GM12878 (cell line): ENCODE data around the gene MAK. TPM values are rescaled to one million over a fixed set of nuclear protein-coding genes. Genes with fewer than 3 reads are reported as not detected.

ENCODE experiments used
- ATAC-seq: fragments of 200-7000 bp; cut with Tn5 transposase; 3 replicates; pipeline ENCODE4 v1.9.1; 2020; ENCODE audit warnings: mild to moderate bottlenecking, moderate library complexity
- BruUV-seq: library from RNA; stranded (reverse); fragments of 400-500 nt; replicated peaks from 2 replicates; lab custom pipeline; 2021; lab: Mats Ljungman, UMichigan
- CTCF ChIA-PET: fragments of 300-600 bp; sonication (Branson Sonifier 250); formaldehyde crosslinking; extraction: SDS; loops from one replicate; lab custom pipeline; 2021; ENCODE audit warnings: inconsistent platforms; lab: Yijun Ruan, JAX
- POLR2A ChIA-PET: fragments of 350-600 bp; formaldehyde crosslinking; extraction: SDS; loops from one replicate; lab custom pipeline; 2021; ENCODE audit warnings: inconsistent platforms; lab: Charles Lee
- RAD21 ChIA-PET: fragments of 300-600 bp; sonication (Branson Sonifier 250); formaldehyde crosslinking; loops from one replicate; lab custom pipeline; 2023; ENCODE audit warnings: antibody characterized with exemption; ENCODE audit not compliant: unreplicated experiment; lab: Charles Lee
- SMC1A ChIA-PET: fragments of 300-600 bp; sonication (Branson Sonifier 250); formaldehyde crosslinking; loops from one replicate; lab custom pipeline; 2023; ENCODE audit not compliant: unreplicated experiment, uncharacterized antibody; lab: Charles Lee
- DNase-seq: peaks from one replicate; pipeline ENCODE4 v3.0.0-alpha.2; 2011; ENCODE audit warnings: low read depth, low spot score
- FAIRE-seq: peaks from 3 replicates; lab custom pipeline; 2011; peaks lifted over from hg19 to GRCh38; lab: Jason Lieb, UNC
- H2AFZ ChIP-seq: 2 replicates; pipeline ENCODE4 v1.6.0; 2011; ENCODE audit warnings: low read depth, low read length, control low read depth; ENCODE audit not compliant: control insufficient read depth
- H3K27ac ChIP-seq: 2 replicates; pipeline ENCODE4 v1.5.1; 2011; ENCODE audit warnings: control low read depth; ENCODE audit not compliant: control insufficient read depth, insufficient read depth
- H3K27me3 ChIP-seq, 2 experiments: replicated peaks in 1 of 2; 2 replicates each; pipeline versions ENCODE4 v1.6.0 to v1.6.1; 2011; ENCODE audit warnings: low read length in 1 of 2; ENCODE audit not compliant: control insufficient read depth in 2 of 2, insufficient read depth in 2 of 2
- H3K36me3 ChIP-seq, 2 experiments: 2 replicates each; pipeline ENCODE4 v1.5.1; 2011; ENCODE audit warnings: low read length in 1 of 2; ENCODE audit not compliant: control insufficient read depth in 2 of 2, insufficient read depth in 2 of 2
- H3K4me1 ChIP-seq: 2 replicates; pipeline ENCODE4 v1.6.1; 2011; ENCODE audit warnings: mild to moderate bottlenecking, low read length, moderate library complexity, mixed read lengths; ENCODE audit not compliant: control insufficient read depth, insufficient read depth
- H3K4me2 ChIP-seq: 2 replicates; pipeline ENCODE4 v1.6.0; 2011; ENCODE audit warnings: control low read depth; ENCODE audit not compliant: control insufficient read depth, insufficient read depth
- H3K4me3 ChIP-seq: fragments of 200-600 bp; sonication (generic); 2 replicates; pipeline ENCODE4 v1.5.1; 2016
- H3K79me2 ChIP-seq: 2 replicates; pipeline ENCODE4 v1.6.0; 2011; ENCODE audit warnings: low read length; ENCODE audit not compliant: control insufficient read depth, insufficient read depth
- H3K9ac ChIP-seq: 2 replicates; pipeline ENCODE4 v1.8.0; 2011; ENCODE audit warnings: low read length, control low read depth, mixed read lengths; ENCODE audit not compliant: control insufficient read depth, insufficient read depth
- H3K9me3 ChIP-seq: replicated peaks from 3 replicates; pipeline ENCODE4 v1.5.1; 2011; ENCODE audit warnings: mild to moderate bottlenecking, low read length; ENCODE audit not compliant: control insufficient read depth, insufficient read depth
- H4K20me1 ChIP-seq: 2 replicates; pipeline ENCODE4 v1.6.0; 2011; ENCODE audit not compliant: control insufficient read depth, insufficient read depth
- CEBPB ChIP-seq, 2 experiments: fragments of 150-350 bp in 1 of 2; IDR thresholded peaks; 2 replicates each; pipeline ENCODE4 v1.6.1; 2012 to 2014; ENCODE audit warnings: low read depth in 2 of 2, low read length in 2 of 2, borderline replicate concordance in 1 of 2, inconsistent platforms in 1 of 2
- EZH2 ChIP-seq: IDR thresholded peaks from 2 replicates; pipeline ENCODE4 v1.6.1; 2012; ENCODE audit warnings: low read depth, mild to moderate bottlenecking, control low read depth, inconsistent platforms, low read length, borderline replicate concordance; ENCODE audit not compliant: control insufficient read depth
- IKZF2 ChIP-seq, 2 experiments: fragments of 450-650 bp; IDR thresholded peaks; 2 replicates each; pipeline ENCODE4 v1.6.1; 2017; ENCODE audit warnings: mild to moderate bottlenecking in 2 of 2, moderate library complexity in 2 of 2
- JUND ChIP-seq: IDR thresholded peaks from 2 replicates; pipeline ENCODE4 v1.6.1; 2012; ENCODE audit warnings: low read depth, mild to moderate bottlenecking, low read length, improper control_type of control experiment, moderate library complexity
- NFIC ChIP-seq: IDR thresholded peaks from 2 replicates; pipeline ENCODE4 v1.6.1; 2012; ENCODE audit warnings: low read depth, mild to moderate bottlenecking, inconsistent platforms, low read length, moderate library complexity
- NFYB ChIP-seq: IDR thresholded peaks from 2 replicates; pipeline ENCODE4 v1.6.1; 2011; ENCODE audit warnings: low read depth, mild to moderate bottlenecking, low read length, improper control_type of control experiment, moderate library complexity; ENCODE audit not compliant: insufficient read depth
- NR2C1 ChIP-seq: fragments of 450-650 bp; IDR thresholded peaks from 2 replicates; pipeline ENCODE4 v1.6.1; 2017; ENCODE audit warnings: antibody characterized with exemption, mild to moderate bottlenecking, moderate library complexity
- NR2F1 ChIP-seq: fragments of 450-650 bp; conservative IDR thresholded peaks from 2 replicates; pipeline ENCODE4 v1.6.1; 2017; ENCODE audit warnings: mild to moderate bottlenecking
- POLR2AphosphoS2 ChIP-seq: IDR thresholded peaks from 2 replicates; pipeline ENCODE4 v1.6.1; 2011; ENCODE audit warnings: low read depth, mild to moderate bottlenecking, low read length, improper control_type of control experiment, moderate library complexity
- RBBP5 ChIP-seq: fragments of 200-600 bp; sonication (generic); conservative IDR thresholded peaks from 2 replicates; pipeline ENCODE4 v1.6.1; 2016
- RCOR1 ChIP-seq: conservative IDR thresholded peaks from 2 replicates; pipeline ENCODE4 v1.6.1; 2012; ENCODE audit warnings: low read depth, low read length, improper control_type of control experiment
- STAT1 ChIP-seq: fragments of 450-650 bp; conservative IDR thresholded peaks from 2 replicates; pipeline ENCODE4 v1.6.1; 2014; ENCODE audit warnings: antibody characterized with exemption, mild to moderate bottlenecking
- STAT3 ChIP-seq: IDR thresholded peaks from 2 replicates; pipeline ENCODE4 v1.6.1; 2011; ENCODE audit warnings: low read depth, low read length, improper control_type of control experiment
- WRNIP1 ChIP-seq: IDR thresholded peaks from 2 replicates; pipeline ENCODE4 v1.6.1; 2011; ENCODE audit warnings: low read depth, low read length, improper control_type of control experiment, borderline replicate concordance
- ZBTB11 ChIP-seq: fragments of 450-650 bp; formaldehyde crosslinking; IDR thresholded peaks from 2 replicates; pipeline ENCODE4 v1.5.0; 2022; ENCODE audit warnings: mild to moderate bottlenecking, missing genetic modification characterization
- ZNF217 ChIP-seq: fragments of 450-650 bp; IDR thresholded peaks from 2 replicates; pipeline ENCODE4 v1.6.1; 2017; ENCODE audit warnings: antibody characterized with exemption, mild to moderate bottlenecking
- WGBS: methylation state at CpG from one replicate; pipeline ENCODE4 v1.1.6; 2016; ENCODE audit warnings: low lambda C conversion rate; ENCODE audit not compliant: insufficient replicate concordance, insufficient coverage; ENCODE audit errors: missing lambda C conversion rate; 5-methylcytosine and 5-hydroxymethylcytosine counted together
- in situ Hi-C: fragments of 300-500 bp; cut with MboI; formaldehyde crosslinking; loops from 9 replicates; pipeline ENCODE4 v1.14.3; 2018; ENCODE audit warnings: mixed read lengths
- intact Hi-C: fragments of 100-400 bp; cut with micrococcal nuclease; formaldehyde crosslinking; loops from one replicate; pipeline ENCODE4 v1.14.2; 2022; ENCODE audit not compliant: unreplicated experiment
- polyA plus RNA-seq, 11 experiments: library from polyadenylated mRNA; depleted of rRNA in 4 of 11; unstranded in 6 of 11; stranded (reverse) in 5 of 11; fragments of >200 nt; fragmentation: Nextera tagmentation in 4 of 11; fragmentation: Illumina TruSeq in 1 of 11; extraction: Ambion mirVana in 4 of 11; extraction: Trizol in 1 of 11; gene quantifications; 1 replicate in 1 of 11; 2 replicates in 10 of 11; pipeline versions ENCODE4 v1.2.1 to v1.2.3, GENCODE V29; 2011 to 2016; ENCODE audit warnings: inconsistent platforms in 2 of 11, missing spikeins in 2 of 11, low read depth in 1 of 11
- total RNA-seq, 4 experiments: library from RNA; depleted of rRNA in 3 of 4; stranded (reverse); fragments of >200 nt in 3 of 4; fragmentation: Illumina TruSeq in 1 of 4; extraction: Trizol in 1 of 4; gene quantifications; 2 replicates each; pipeline versions ENCODE4 v1.2.1 to v1.2.3, GENCODE V29; 2013 to 2021
- TF ChIP-seq, protein P1 (sequence below): IDR thresholded peaks from 2 replicates; pipeline ENCODE4 v1.6.1; 2011; ENCODE audit warnings: low read depth, mild to moderate bottlenecking, low read length, moderate library complexity, borderline replicate concordance; ENCODE audit errors: extremely low read depth
- TF ChIP-seq, protein P2 (sequence below): fragments of 450-650 bp; IDR thresholded peaks from 2 replicates; pipeline ENCODE4 v1.6.1; 2017; ENCODE audit warnings: borderline replicate concordance

MAK gene
- total and polyA plus RNA-seq, 10 of the 15 experiments (the other 5 are each of a cell fraction or from before 2014, with no cell fraction given): 0.01 to 0.90 (median 0.13) TPM; not detected in 1

GRCh38 chr6:10862361-10862760, 24.0 kb upstream of the MAK start:
- WGBS: 68% methylated on average over 4 of the region's 4 CpGs
- Histone ChIP-seq H3K9ac (no peak overlapping the region), H4K20me1 (no peaks in the 10 kb centered on the region), H2AFZ (no peak overlapping the region), H3K4me2 (no peak overlapping the region), H3K27ac (no peak overlapping the region), H3K4me1 (no peaks in the 10 kb centered on the region), H3K9me3 (no peaks in the 10 kb centered on the region), H3K4me3 (no peak overlapping the region), H3K36me3 (no peaks in the 10 kb centered on the region), H3K79me2 (no peaks in the 10 kb centered on the region), H3K27me3 (no peaks in the 10 kb centered on the region; a peak in 1 of 4 replicates)
- intact Hi-C loops (no loop called here), in situ Hi-C loops (no loop called here)
- no TSS peak for BruUV-seq
- ChIA-PET CTCF (no interaction called here), SMC1A (no interaction called here), RAD21 (no interaction called here), POLR2A (no interaction called here)
- TF ChIP-seq JUND: no peak
- no peak for TF ChIP-seq IKZF2 (IDR thresholded peaks at IDR 0.05)
- TF ChIP-seq STAT3: no peak
- TF ChIP-seq, protein P1, sequence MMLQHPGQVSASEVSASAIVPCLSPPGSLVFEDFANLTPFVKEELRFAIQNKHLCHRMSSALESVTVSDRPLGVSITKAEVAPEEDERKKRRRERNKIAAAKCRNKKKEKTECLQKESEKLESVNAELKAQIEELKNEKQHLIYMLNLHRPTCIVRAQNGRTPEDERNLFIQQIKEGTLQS: no peak
- no peak for TF ChIP-seq ZBTB11
- no peak for TF ChIP-seq RBBP5
- no peak for TF ChIP-seq NR2F1
- no peak for TF ChIP-seq WRNIP1
- no peak for TF ChIP-seq NFIC
- TF ChIP-seq STAT1: no peak
- no peak for TF ChIP-seq ZNF217
- TF ChIP-seq, protein P2, sequence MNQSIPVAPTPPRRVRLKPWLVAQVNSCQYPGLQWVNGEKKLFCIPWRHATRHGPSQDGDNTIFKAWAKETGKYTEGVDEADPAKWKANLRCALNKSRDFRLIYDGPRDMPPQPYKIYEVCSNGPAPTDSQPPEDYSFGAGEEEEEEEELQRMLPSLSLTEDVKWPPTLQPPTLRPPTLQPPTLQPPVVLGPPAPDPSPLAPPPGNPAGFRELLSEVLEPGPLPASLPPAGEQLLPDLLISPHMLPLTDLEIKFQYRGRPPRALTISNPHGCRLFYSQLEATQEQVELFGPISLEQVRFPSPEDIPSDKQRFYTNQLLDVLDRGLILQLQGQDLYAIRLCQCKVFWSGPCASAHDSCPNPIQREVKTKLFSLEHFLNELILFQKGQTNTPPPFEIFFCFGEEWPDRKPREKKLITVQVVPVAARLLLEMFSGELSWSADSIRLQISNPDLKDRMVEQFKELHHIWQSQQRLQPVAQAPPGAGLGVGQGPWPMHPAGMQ: no peak
- TF ChIP-seq RCOR1: no peak
- TF ChIP-seq NFYB: no peak
- TF ChIP-seq EZH2: no peak
- no peak for TF ChIP-seq CEBPB (IDR thresholded peaks at IDR 0.05; ENCODE audit: borderline replicate concordance in 1 of 2, low read depth in 2 of 2, low read length in 2 of 2)
- TF ChIP-seq POLR2AphosphoS2: no peak
- TF ChIP-seq NR2C1: no peak
- no peak for ATAC-seq
- FAIRE-seq: no peak
- no peak for DNase-seq
